HG03521 (cell line): ENCODE data around the gene HS1BP3.

Experiments used
- ATAC-seq: cut with Tn5 transposase; IDR thresholded peaks from one replicate; pipeline ENCODE4 v1.9.1; 2021; ENCODE audit warnings: mild to moderate bottlenecking, moderate library complexity; ENCODE audit not compliant: unreplicated experiment

HS1BP3 gene

DNA sequence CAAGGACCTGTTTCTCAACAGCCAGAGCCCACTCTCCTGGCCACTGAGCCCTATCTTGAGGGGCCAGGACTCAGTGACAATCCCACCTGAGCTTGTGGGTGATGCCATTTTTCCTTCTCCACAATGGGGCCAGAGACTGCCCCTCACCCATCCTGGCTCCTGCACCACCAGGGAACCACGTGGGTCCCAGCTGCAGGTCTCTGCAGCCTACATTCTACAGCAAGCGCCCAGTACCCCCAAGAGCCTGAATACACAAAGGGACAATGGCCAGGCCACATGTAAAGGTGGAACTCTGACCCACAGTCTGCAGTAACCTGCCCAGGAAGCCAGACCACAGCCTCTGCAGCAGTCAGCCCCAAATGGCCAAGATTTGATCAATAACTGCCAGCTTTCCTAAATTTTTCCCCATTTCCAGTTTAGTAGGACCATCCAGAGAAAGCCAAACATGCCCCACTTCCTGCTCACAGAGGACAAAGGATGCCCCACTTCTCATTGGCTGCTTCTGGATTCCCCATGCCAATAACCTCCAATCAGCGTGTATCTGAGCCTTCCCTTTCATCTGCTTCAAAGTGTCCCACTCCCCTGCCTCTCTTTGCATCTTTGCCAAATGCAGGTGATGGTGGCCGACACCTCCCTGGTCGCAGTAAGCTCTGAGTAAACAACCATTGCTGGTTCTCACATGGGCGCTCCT, 19.1 kb downstream of the HS1BP3 start:
- ATAC-seq, result no peak

DNA sequence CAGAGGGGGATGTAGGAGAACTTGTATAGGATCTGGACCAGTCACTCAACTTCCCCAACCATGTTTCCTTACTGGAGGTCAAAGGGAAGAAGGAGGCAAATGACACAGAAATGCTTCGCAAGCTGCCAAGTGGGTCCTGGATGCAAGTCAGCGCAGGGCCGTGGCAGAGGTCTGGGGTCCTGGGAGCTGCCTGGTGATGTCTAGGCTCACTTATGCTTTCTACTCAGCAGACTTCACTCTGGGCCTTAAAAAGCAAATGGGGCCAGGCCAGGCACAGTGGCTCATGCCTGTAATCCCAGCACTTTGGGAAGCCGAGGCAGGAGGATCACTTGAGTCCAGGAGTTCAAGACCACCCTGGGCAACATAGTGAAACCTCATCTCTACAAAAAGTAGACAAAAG, 19.9 kb downstream of the HS1BP3 start:
- ATAC-seq, result no peak

DNA sequence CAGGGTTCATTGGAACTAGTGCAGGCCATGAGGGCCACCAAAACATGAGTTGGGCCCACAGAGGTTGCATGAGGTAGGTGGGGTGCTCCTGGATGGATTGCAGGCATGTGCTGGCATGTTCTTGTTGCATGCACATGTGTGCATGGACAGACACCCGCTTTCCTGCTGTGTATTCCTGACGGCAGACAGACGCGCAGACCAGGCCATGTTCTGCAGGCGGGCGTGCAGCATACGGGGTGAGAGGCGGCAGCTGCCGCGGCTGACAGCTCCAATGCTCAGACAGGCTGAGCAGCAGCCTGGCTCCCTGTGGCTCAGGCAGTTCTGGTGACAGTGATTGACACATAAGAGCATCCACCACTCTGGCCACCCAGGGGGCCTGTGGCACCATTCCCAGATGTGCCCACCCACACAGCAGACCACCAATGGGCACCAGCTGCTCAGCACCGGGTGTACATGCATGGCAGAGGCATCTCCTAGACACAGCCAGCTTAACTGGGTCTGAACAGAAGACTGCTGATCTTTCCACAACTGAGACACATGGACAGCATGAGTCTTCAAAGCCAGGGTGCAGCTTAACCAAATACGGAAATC, 21.2 kb downstream of the HS1BP3 start:
- no peak for ATAC-seq

DNA sequence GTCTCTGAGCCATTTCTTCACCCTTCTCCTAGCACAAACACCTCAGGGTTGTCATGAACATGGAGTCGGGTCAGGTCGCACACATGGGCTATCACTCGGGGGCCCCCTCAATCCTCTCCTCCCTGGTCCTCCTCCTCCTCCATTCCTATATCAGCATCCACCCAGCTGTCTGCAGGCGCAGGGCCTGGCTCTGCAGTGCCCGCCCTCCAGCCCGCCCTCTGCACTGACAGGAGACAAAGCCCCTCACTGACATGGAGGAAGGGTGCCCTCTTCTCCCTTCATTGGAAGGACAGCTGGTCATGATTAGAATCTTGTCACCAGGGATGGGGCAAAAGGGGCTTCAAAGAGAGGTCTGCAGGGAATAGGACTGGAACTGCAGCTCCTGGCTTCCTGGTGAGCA, 21.7 kb downstream of the HS1BP3 start:
- ATAC-seq, result no peak

- no peak for ATAC-seq
These were observed 23.1 kb downstream of the HS1BP3 start for GRCh38 chr2:20627712-20628380.

DNA sequence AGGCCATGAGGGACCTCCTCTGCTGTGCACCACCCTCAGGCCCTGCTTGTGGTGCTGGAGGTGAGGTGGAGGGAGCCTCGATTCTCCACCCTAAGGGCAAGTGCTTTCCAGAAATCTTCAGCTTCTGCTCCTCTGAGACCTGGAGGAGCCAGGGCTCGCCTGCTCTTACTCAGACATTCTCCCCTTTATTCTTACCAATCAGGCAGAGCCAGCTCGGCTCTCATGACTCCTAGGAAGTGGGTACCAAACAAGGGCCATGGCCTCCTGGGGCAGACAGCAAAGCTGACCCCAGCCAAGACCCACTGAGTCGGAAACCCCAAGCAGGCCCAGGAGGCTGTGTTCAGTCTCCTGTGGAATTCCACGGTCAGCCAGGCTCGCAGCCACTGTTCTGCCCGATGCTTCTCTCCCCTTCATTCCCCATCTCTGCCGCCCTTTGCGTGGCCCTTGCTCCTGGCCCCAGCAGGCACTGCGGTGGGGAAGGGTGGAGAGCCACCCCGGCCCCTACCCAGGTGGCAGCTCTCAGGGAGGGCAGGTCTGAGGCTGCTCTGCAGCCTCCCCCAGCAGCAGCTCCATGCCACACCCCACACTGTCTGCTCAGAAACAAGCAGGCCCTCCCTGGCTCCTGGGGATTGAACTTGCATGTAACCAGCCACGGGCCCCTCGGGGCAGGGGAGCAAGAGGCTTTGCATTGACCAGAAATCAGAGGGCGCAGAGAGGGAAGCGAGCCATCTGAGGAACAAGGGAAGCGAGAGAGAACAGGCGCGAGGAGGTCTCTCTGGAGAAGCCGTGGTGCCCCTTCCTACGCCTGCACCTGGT, 24.0 kb downstream of the HS1BP3 start:
- no peak for ATAC-seq

DNA sequence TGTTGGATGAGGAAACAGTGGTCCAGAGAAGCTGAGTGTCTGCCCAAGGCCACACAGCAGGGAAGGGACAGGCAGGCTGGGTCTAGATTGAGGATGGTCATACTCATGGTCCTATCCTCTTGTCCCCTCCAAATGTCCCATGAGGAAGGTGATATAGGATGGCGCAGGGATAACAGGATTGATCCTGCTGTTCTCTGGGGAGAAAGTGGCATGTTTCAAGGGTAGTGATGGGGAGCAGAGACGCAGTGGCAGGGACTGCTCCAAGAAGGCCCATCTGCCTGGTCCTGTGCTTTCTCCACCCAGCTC, 24.6 kb downstream of the HS1BP3 start:
- ATAC-seq, result no peak

DNA sequence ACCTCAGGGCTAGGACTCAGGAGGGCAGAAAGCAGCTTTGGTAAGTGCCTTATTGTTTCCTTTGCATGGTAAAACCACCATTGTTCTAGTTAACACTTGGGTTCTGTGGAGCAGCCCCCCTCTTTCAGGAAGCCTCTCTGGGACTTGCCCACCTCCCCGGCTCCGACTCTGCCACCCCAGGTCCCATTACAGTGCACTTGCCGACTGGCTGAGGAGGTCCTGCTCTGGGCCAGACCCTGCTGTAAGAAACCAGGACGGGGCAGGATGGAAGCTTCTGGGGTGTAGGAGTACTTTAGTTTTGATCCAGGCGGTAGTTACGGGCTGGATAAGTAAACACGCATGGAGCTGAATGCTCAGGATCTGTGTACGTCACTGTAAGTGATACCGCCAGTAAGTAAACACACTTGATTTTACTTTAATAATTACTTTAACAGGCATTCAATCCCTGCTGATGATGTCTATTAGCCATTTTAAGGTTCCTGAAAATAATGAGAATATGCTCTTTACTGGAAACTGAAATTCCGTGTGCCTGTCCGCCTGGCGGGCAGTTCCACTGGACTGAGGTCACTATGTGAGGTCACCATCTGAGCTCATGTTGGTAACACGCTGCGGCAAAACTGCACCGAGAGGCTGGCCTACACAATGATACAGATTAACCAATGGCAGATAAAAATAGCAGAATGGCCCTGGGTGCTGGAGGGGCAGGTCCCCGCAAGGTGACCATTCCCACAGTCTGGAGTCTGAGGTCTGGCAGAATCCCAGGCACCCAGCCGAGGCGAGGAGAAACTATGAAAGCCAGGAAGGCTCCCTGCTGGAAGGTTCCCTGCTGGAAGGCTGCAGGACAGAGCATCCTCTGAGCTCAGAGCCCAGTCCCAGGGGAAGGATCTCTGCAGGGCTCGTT, 25.2 kb downstream of the HS1BP3 start:
- ATAC-seq, result no peak

DNA sequence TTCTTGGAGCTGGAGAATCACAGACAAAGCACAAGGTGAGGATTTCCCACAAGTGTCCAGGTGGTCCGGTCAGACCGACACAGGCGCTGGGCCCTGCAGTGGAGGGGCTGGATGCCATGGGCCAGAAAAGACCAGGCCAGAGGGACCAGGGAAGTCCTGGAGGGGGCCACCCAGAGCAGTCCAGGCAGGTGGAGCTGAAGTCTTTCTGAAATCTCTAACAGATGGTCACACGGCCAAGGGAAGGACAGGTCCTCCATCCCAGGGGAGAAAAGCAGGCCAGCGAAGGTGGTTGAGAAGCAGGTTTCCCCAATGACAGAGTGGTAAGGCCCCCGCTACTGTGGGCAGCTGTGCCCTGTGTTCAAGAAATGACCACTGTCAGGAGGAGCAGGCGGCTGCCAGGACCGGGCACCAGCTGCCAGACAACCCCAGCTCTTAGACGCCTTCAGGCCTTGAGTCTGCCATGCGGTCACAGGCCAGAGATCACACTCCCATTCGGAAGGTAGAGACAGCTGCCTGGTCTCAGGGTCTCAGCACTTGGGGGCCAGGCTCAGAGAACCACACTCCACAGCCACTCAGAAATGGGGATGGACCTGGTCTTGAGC, 25.9 kb downstream of the HS1BP3 start:
- no peak for ATAC-seq

- no peak for ATAC-seq
These were observed 26.6 kb downstream of the HS1BP3 start for GRCh38 chr2:20624156-20624883.

GRCh38 chr2:20623741-20624155, 27.1 kb downstream of the HS1BP3 start:
- no peak for ATAC-seq

DNA sequence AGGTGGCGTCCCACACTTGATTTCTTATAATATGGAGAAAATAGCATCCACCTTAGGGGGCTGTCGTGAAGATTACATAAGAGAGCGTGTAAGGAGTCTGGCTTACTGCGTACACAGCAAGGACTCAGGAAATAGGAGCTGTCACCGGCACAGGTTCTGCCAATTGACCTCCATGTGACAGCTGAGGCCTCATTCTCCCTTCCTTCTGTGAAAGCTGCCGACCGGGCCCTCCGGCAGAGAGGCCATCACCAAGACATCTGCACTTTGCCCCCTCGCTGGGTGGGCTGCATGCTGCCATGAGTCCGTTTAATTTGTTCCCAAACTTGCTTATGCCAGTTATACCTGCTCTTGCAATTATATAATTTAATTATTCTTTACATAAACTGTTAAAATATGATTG, 27.7 kb downstream of the HS1BP3 start:
- ATAC-seq, result no peak

DNA sequence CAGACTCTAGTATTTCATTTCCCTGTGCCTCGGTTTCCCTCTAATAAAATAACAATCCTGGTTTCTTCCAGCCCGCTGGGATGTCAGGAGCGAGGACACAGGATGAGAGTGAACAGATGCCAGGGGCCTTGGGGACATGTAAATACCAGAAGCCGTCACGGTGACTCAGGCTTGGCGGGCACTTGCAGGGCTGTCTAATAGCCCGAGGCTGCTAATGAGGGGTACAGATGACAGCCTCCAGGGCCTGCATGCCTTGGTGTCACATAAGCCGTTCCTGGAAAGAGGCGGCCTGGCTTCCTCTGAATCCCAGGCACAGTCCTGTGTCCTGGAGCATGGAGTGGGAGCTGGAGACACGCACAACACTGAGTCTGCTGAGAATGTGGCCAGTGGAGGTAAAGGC, 28.2 kb downstream of the HS1BP3 start:
- ATAC-seq, result no peak

- ATAC-seq, result no peak
These were observed 28.6 kb downstream of the HS1BP3 start for GRCh38 chr2:20622296-20622686.

DNA sequence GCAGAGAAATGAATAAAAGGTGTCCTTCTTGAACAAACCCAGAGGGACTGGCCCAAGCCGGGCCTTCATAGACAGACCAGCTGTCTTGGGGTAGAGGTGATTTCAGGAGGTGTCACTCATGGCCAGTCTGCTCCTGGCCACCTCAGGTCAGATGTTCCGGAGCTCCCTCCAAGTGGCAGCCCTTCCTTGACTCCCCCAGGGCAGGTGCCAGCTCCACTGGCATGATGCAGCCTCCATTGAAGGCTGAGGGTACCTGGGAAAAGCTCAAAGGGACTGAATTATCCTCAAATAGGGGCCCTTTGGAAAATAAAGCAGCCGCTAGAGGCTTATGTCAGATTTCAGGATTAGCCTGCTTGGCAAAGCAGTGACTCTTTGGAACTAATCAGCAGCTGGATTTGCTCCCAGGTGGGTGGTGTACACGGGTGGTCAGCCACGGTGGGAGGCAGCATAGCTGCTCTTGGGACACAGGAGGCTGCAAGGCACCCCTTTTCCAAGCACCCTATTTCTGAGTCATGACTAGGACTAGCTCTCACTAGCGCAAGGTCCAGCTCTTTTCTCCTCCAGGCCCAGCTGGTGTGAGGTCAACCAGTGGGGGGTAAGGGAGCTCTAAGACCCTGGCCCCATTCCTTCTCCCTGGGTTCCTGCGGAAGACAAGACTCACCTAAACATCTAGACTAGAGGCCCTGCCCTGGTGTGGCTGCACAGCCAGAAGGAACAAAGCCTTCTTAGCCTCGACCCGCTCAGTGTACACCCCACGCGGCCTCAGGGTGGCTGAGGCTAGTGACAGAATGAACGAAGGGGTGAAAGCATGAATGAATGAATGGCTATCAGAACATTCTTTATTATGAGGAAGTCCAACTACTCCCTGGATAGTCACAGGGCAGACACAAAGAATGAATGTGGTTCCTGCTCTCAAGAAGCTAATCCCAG, 29.3 kb downstream of the HS1BP3 start:
- ATAC-seq, result no peak

DNA sequence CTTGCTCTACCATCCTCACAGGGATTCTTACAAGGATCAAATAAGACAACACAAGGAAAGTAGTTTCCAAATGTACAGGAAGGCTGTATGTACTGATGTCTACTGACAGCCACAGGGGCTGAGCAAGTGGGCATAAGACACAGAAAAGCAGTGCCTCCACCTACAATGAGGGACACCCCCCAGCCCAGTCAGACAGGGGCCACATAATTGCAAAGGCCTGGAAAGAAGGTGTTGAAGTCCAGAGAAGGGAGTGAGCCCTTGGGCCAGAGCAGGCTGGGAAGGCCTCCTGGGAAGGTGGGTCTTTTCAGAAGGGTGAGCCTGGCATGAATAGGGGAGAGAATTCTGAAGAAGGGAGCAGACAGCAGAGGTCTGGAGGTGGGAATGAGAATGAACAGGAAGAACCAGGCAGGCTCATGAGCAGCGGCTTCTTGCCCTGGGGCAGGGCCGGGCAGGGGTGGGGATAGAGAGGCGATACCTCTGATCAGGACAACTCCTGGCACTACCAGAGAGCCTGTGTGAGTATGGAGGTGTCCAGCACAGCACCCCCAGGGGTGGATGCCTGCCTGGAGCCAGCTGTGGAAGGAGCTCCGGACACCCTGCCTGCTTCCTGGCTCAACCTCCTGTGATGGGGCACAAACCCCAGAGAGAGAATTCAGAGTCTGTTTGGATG, 30.1 kb downstream of the HS1BP3 start:
- ATAC-seq, result no peak

GRCh38 chr2:20620271-20620681, 30.6 kb downstream of the HS1BP3 start:
- ATAC-seq, result no peak

GRCh38 chr2:20619624-20620024, 31.3 kb downstream of the HS1BP3 start:
- ATAC-seq, result no peak
